Neural cell (in vitro differentiated cells): ENCODE measurements around the gene RABGAP1L. TPM values are rescaled to one million over a fixed set of nuclear protein-coding genes. Genes with fewer than 3 reads are reported as not detected.

Source experiments
- H2AFZ ChIP-seq: fragments of 200-600, 300-800 bp; sonication (generic), shearing (Covaris generic); 2 replicates; pipeline ENCODE4 v1.6.0; 2014; ENCODE audit warnings: low read depth, mild to moderate bottlenecking, antibody characterized with exemption, low read length, moderate library complexity
- H3F3A ChIP-seq: fragments of 200-600 bp; shearing (Covaris generic); 2 replicates; pipeline ENCODE4 v1.6.1; 2016; ENCODE audit warnings: mild to moderate bottlenecking, moderate library complexity, mixed read lengths, antibody characterized with exemption, low read length; ENCODE audit not compliant: insufficient read depth, poor library complexity, severe bottlenecking
- H3K27ac ChIP-seq: fragments of 200-600, 300-800 bp; sonication (generic), shearing (Covaris generic); 2 replicates; pipeline ENCODE4 v1.5.1; 2014; ENCODE audit warnings: mild to moderate bottlenecking, low read length, moderate library complexity
- H3K27me3 ChIP-seq: fragments of 300-800, 200-600 bp; sonication (generic), shearing (Covaris generic); 2 replicates; pipeline ENCODE4 v1.6.0; 2014; ENCODE audit warnings: mild to moderate bottlenecking, low read depth, low read length, moderate library complexity; ENCODE audit not compliant: insufficient read depth
- H3K36me3 ChIP-seq: fragments of 300-800, 200-600 bp; sonication (generic), shearing (Covaris generic); 2 replicates; pipeline ENCODE4 v1.5.1; 2014; ENCODE audit warnings: mild to moderate bottlenecking, antibody characterized with exemption, low read length, moderate library complexity; ENCODE audit not compliant: insufficient read depth
- H3K4me2 ChIP-seq: fragments of 300-800, 200-600 bp; sonication (generic), shearing (Covaris generic); 2 replicates; pipeline ENCODE4 v1.6.0; 2014; ENCODE audit warnings: mild to moderate bottlenecking, low read length
- H3K4me3 ChIP-seq: fragments of 300-800, 200-600 bp; sonication (generic), shearing (Covaris generic); 2 replicates; pipeline ENCODE4 v1.5.1; 2014; ENCODE audit warnings: mild to moderate bottlenecking, low read length, moderate library complexity
- H3K79me2 ChIP-seq: fragments of 200-600 bp; shearing (Covaris generic); replicated peaks from 2 replicates; pipeline ENCODE4 v1.6.0; 2014; ENCODE audit warnings: mild to moderate bottlenecking, low read length, moderate library complexity; ENCODE audit not compliant: insufficient read depth
- H3K9ac ChIP-seq: fragments of 300-800, 200-600 bp; sonication (generic), shearing (Covaris generic); 2 replicates; pipeline ENCODE4 v1.6.1; 2016; ENCODE audit warnings: mild to moderate bottlenecking, low read length, mixed read lengths
- H3K9me2 ChIP-seq: fragments of 200-600 bp; shearing (Covaris generic); 2 replicates; pipeline ENCODE4 v1.6.1; 2016; ENCODE audit warnings: mild to moderate bottlenecking, low read length, mixed read lengths; ENCODE audit not compliant: insufficient read depth
- H3K9me3 ChIP-seq: fragments of 200-600, 300-800 bp; sonication (generic), shearing (Covaris generic); 2 replicates; pipeline ENCODE4 v1.6.1; 2016; ENCODE audit warnings: mild to moderate bottlenecking, mixed run types, low read length, moderate library complexity, mixed read lengths
- H4K20me1 ChIP-seq: fragments of 200-600 bp; shearing (Covaris generic); 2 replicates; pipeline ENCODE4 v1.6.1; 2016; ENCODE audit warnings: mild to moderate bottlenecking, mixed run types; ENCODE audit not compliant: insufficient read depth
- EP300 ChIP-seq: fragments of 450-650 bp; conservative IDR thresholded peaks from 2 replicates; pipeline ENCODE4 v1.6.1; 2014; ENCODE audit warnings: antibody characterized with exemption, mild to moderate bottlenecking, moderate library complexity; ENCODE audit not compliant: poor library complexity, severe bottlenecking
- EZH2 ChIP-seq: fragments of 200-600, 300-800 bp; shearing (Covaris generic), sonication (generic); IDR thresholded peaks from 2 replicates; pipeline ENCODE4 v1.6.1; 2014; ENCODE audit warnings: antibody characterized with exemption, low read length, borderline replicate concordance, mild to moderate bottlenecking; ENCODE audit not compliant: insufficient read depth, poor library complexity, severe bottlenecking
- MXI1 ChIP-seq: fragments of 450-650 bp; conservative IDR thresholded peaks from 2 replicates; pipeline ENCODE4 v1.6.1; 2014; ENCODE audit warnings: antibody characterized with exemption, mild to moderate bottlenecking; ENCODE audit not compliant: poor library complexity, severe bottlenecking
- POLR2AphosphoS5 ChIP-seq: IDR thresholded peaks from 2 replicates; pipeline ENCODE4 v1.6.1; 2012
- RAD21 ChIP-seq: fragments of 450-650 bp; conservative IDR thresholded peaks from 2 replicates; pipeline ENCODE4 v1.6.1; 2014; ENCODE audit warnings: antibody characterized with exemption, mild to moderate bottlenecking, moderate library complexity
- REST ChIP-seq: IDR thresholded peaks from 2 replicates; pipeline ENCODE4 v1.6.1; 2012; ENCODE audit warnings: borderline replicate concordance
- SMC3 ChIP-seq: fragments of 450-650 bp; conservative IDR thresholded peaks from 2 replicates; pipeline ENCODE4 v1.6.1; 2014; ENCODE audit warnings: antibody characterized with exemption, mild to moderate bottlenecking, moderate library complexity; ENCODE audit not compliant: poor library complexity
- TAF1 ChIP-seq: IDR thresholded peaks from 2 replicates; pipeline ENCODE4 v1.6.1; 2012; ENCODE audit warnings: low read depth
- polyA plus RNA-seq: library from polyadenylated mRNA; depleted of rRNA; stranded (reverse); fragments of >200 nt; gene quantifications from 2 replicates; pipeline ENCODE4 v1.2.3, GENCODE V29; 2014
- TF ChIP-seq, protein P1 (sequence below): fragments of 450-650 bp; IDR thresholded peaks from 2 replicates; pipeline ENCODE4 v1.5.1; 2014; ENCODE audit warnings: antibody characterized with exemption, mild to moderate bottlenecking, moderate library complexity; ENCODE audit not compliant: poor library complexity, severe bottlenecking

The RABGAP1L gene
- polyA plus RNA-seq, 1 donor from 2014 or later = 32.2 TPM

GRCh38 chr1:174219606-174220370 is 60.5 kb downstream of the RABGAP1L start:
- Histone ChIP-seq H2AFZ (no peak overlapping the region), H3K9ac (no peak overlapping the region), H3K4me3 (no peak overlapping the region), H3K9me2 (no peaks in the 10 kb centered on the region), H3K9me3 (no peaks in the 10 kb centered on the region), H4K20me1 (no peaks in the 10 kb centered on the region), H3K79me2 (no peaks in the 10 kb centered on the region), H3K36me3 (no peaks in the 10 kb centered on the region), H3K27ac (no peak overlapping the region), H3K27me3 (no peaks in the 10 kb centered on the region), H3F3A (no peaks in the 10 kb centered on the region), H3K4me2 (no peak overlapping the region)
- TF ChIP-seq, protein P1, sequence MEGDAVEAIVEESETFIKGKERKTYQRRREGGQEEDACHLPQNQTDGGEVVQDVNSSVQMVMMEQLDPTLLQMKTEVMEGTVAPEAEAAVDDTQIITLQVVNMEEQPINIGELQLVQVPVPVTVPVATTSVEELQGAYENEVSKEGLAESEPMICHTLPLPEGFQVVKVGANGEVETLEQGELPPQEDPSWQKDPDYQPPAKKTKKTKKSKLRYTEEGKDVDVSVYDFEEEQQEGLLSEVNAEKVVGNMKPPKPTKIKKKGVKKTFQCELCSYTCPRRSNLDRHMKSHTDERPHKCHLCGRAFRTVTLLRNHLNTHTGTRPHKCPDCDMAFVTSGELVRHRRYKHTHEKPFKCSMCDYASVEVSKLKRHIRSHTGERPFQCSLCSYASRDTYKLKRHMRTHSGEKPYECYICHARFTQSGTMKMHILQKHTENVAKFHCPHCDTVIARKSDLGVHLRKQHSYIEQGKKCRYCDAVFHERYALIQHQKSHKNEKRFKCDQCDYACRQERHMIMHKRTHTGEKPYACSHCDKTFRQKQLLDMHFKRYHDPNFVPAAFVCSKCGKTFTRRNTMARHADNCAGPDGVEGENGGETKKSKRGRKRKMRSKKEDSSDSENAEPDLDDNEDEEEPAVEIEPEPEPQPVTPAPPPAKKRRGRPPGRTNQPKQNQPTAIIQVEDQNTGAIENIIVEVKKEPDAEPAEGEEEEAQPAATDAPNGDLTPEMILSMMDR = no peak

- Histone ChIP-seq H2AFZ (no peak overlapping the region), H3K4me2 (no peak overlapping the region), H3K79me2 (no peaks in the 10 kb centered on the region), H3K9ac (no peak overlapping the region), H3K27me3 (no peaks in the 10 kb centered on the region), H3K36me3 (no peaks in the 10 kb centered on the region), H3K9me3 (no peaks in the 10 kb centered on the region), H3K4me3 (no peak overlapping the region), H3K9me2 (no peaks in the 10 kb centered on the region), H4K20me1 (no peaks in the 10 kb centered on the region), H3F3A (no peaks in the 10 kb centered on the region), H3K27ac (no peak overlapping the region)
- TF ChIP-seq SMC3 = no peak
- no peak for TF ChIP-seq EZH2
- TF ChIP-seq, protein P1 = no peak
- no peak for TF ChIP-seq MXI1
- TF ChIP-seq RAD21 = no peak
- TF ChIP-seq POLR2AphosphoS5 = no peak
- TF ChIP-seq REST = no peak
- TF ChIP-seq TAF1 = no peak
- no peak for TF ChIP-seq EP300
These were observed 62.4 kb downstream of the RABGAP1L start for GRCh38 chr1:174221681-174222080.
